ENCODE measurements around the gene ACVR2B. TPM values are rescaled to one million over a fixed set of nuclear protein-coding genes. Genes with fewer than 3 reads are reported as not detected.

ACVR2B gene
- total RNA-seq, 1 experiment from 2014 or later: 18.3 TPM

GRCh38 chr3:38487323-38487722 lies 33.6 kb downstream of the ACVR2B start:
- no peak overlapping the region for H3K4me3 ChIP-seq (replicated peaks in 1 of 2; ENCODE audit: low read depth in 1 of 2, low read length in 2 of 2)
- no peak overlapping the region for H3K9ac ChIP-seq (ENCODE audit: low read length)
- H3K9me3 ChIP-seq (ENCODE audit: control insufficient read depth in 1 of 2, insufficient read depth in 1 of 2, low read depth in 1 of 2, low read length in 2 of 2): no peaks in the 10 kb centered on the region
- H3K27me3 ChIP-seq (ENCODE audit: insufficient read depth, low read length): no peaks in the 10 kb centered on the region
- H3K4me2 ChIP-seq (ENCODE audit: low read length): no peak overlapping the region
- intact Hi-C loops (cut with micrococcal nuclease): no loop called here
- CTCF ChIA-PET: no interaction called here
- POLR2A ChIA-PET: no interaction called here
- no peak for ATAC-seq
- H3K27ac ChIP-seq (ENCODE audit: low read depth, low read length): no peak overlapping the region
- TF ChIP-seq ELF1 (IDR thresholded peaks at IDR 0.05; ENCODE audit: borderline replicate concordance, low read depth) (no peak), MAX (IDR thresholded peaks at IDR 0.05) (no peak)
- no peak overlapping the region for H2AFZ ChIP-seq (ENCODE audit: low read depth, low read length, poor library complexity, severe bottlenecking)
- peaks cover 0 to 11% of the 10 kb centered on the region in 2 experiments; a peak in 3 of 4 replicates for H3K36me3 ChIP-seq (ENCODE audit: control insufficient read depth in 1 of 2, insufficient read depth in 2 of 2, low read length in 2 of 2)
- no peak for DNase-seq (ENCODE audit: low read depth, low spot score)
- no peaks in the 10 kb centered on the region for H3K79me2 ChIP-seq (ENCODE audit: insufficient read depth, low read length)
- RAD21 ChIA-PET (ENCODE audit: low non-redundant PET in 1 of 2, low total read pairs in 2 of 2, uncharacterized antibody in 2 of 2, unreplicated experiment in 2 of 2): no interaction called here
- no TSS peak for BruUV-seq (replicated peaks)
- H3K9me2 ChIP-seq (ENCODE audit: insufficient read depth): no peaks in the 10 kb centered on the region
- no peaks in the 10 kb centered on the region for H4K20me1 ChIP-seq (ENCODE audit: insufficient read depth)
- H3K4me1 ChIP-seq (ENCODE audit: control insufficient read depth in 1 of 2, insufficient read depth in 2 of 2, low read length in 2 of 2): no peaks in the 10 kb centered on the region

GRCh38 chr3:38488949-38489348 lies 35.3 kb downstream of the ACVR2B start:
- Histone ChIP-seq H3K27me3 (ENCODE audit: insufficient read depth, low read length) (no peaks in the 10 kb centered on the region), H4K20me1 (ENCODE audit: insufficient read depth) (no peaks in the 10 kb centered on the region), H3K4me2 (ENCODE audit: low read length) (no peak overlapping the region), H3K36me3 (ENCODE audit: control insufficient read depth in 1 of 2, insufficient read depth in 2 of 2, low read length in 2 of 2) (0 out of 4 replicates have a peak, but pooled peaks cover 0 to 2% of the 10 kb centered on the region in 2 experiments), H3K27ac (ENCODE audit: low read depth, low read length) (no peak overlapping the region), H2AFZ (ENCODE audit: low read depth, low read length, poor library complexity, severe bottlenecking) (no peak overlapping the region), H3K79me2 (ENCODE audit: insufficient read depth, low read length) (no peaks in the 10 kb centered on the region), H3K9ac (ENCODE audit: low read length) (no peak overlapping the region), H3K4me3 (replicated peaks in 1 of 2; ENCODE audit: low read depth in 1 of 2, low read length in 2 of 2) (no peak overlapping the region), H3K9me3 (ENCODE audit: control insufficient read depth in 1 of 2, insufficient read depth in 1 of 2, low read depth in 1 of 2, low read length in 2 of 2) (no peaks in the 10 kb centered on the region), H3K9me2 (ENCODE audit: insufficient read depth) (no peaks in the 10 kb centered on the region), H3K4me1 (ENCODE audit: control insufficient read depth in 1 of 2, insufficient read depth in 2 of 2, low read length in 2 of 2) (no peaks in the 10 kb centered on the region)
- ATAC-seq (no peak), DNase-seq (ENCODE audit: low read depth, low spot score) (no peak)
- intact Hi-C loops (cut with micrococcal nuclease): no loop called here
- ChIA-PET RAD21 (ENCODE audit: low non-redundant PET in 1 of 2, low total read pairs in 2 of 2, uncharacterized antibody in 2 of 2, unreplicated experiment in 2 of 2) (no interaction called here), POLR2A (no interaction called here), CTCF (no interaction called here)
- no peak for TF ChIP-seq ZNF274 (IDR thresholded peaks at IDR 0.05; ENCODE audit: low read depth, low read length)
- no peak for TF ChIP-seq JUND (IDR thresholded peaks at IDR 0.05)
- no peak for TF ChIP-seq FOSL1 (IDR thresholded peaks at IDR 0.05; ENCODE audit: low read depth)
- no peak for TF ChIP-seq EZH2 (IDR thresholded peaks at IDR 0.05)
- no peak for TF ChIP-seq ZFX (IDR thresholded peaks at IDR 0.05)
- TF ChIP-seq POLR2A (IDR thresholded peaks at IDR 0.05; ENCODE audit: borderline replicate concordance, extremely low read depth, insufficient read depth, insufficient read length): no peak
- TF ChIP-seq EZH2phosphoT487 (IDR thresholded peaks at IDR 0.05; ENCODE audit: borderline replicate concordance): no peak
- TF ChIP-seq TCF7L2 (IDR thresholded peaks at IDR 0.05; ENCODE audit: borderline replicate concordance, extremely low read depth, insufficient read depth, insufficient read length): no peak
- no peak for TF ChIP-seq SIN3A (IDR thresholded peaks at IDR 0.05; ENCODE audit: low read depth)
- TF ChIP-seq SRF (IDR thresholded peaks at IDR 0.05; ENCODE audit: low read depth): no peak
- no peak for TF ChIP-seq CBX3 (IDR thresholded peaks at IDR 0.05; ENCODE audit: low read depth)
- BruUV-seq (replicated peaks): no TSS peak
